ENCODE data around the gene EIF2S1.

- TF ChIP-seq, protein P1, sequence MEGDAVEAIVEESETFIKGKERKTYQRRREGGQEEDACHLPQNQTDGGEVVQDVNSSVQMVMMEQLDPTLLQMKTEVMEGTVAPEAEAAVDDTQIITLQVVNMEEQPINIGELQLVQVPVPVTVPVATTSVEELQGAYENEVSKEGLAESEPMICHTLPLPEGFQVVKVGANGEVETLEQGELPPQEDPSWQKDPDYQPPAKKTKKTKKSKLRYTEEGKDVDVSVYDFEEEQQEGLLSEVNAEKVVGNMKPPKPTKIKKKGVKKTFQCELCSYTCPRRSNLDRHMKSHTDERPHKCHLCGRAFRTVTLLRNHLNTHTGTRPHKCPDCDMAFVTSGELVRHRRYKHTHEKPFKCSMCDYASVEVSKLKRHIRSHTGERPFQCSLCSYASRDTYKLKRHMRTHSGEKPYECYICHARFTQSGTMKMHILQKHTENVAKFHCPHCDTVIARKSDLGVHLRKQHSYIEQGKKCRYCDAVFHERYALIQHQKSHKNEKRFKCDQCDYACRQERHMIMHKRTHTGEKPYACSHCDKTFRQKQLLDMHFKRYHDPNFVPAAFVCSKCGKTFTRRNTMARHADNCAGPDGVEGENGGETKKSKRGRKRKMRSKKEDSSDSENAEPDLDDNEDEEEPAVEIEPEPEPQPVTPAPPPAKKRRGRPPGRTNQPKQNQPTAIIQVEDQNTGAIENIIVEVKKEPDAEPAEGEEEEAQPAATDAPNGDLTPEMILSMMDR (IDR thresholded peaks at IDR 0.05), result no peak
- peak in 1 of 2 donors; percentile 4 for TF ChIP-seq POLR2A (IDR thresholded peaks at IDR 0.05)
These were observed 510 bp downstream of the EIF2S1 start for GRCh38 chr14:67360470-67361206.

Measured in Peyer's patch (tissue), 4 donors.